K562 (cell line): ENCODE measurements around the gene JUND. TPM values are rescaled to one million over a fixed set of nuclear protein-coding genes. Genes with fewer than 3 reads are reported as not detected.

ENCODE experiments used
- CEBPB ChIP-seq: fragments of 450-650 bp; IDR thresholded peaks from 2 replicates; pipeline ENCODE4 v1.6.1; 2016; ENCODE audit warnings: missing genetic modification characterization, missing compliant biosample characterization
- E2F3 ChIP-seq: fragments of 250-450 bp; sonication (Bioruptor Pico); IDR thresholded peaks from 2 replicates; pipeline ENCODE4 v1.4.0; 2020; ENCODE audit warnings: mild to moderate bottlenecking
- HEY1 ChIP-seq: fragments of 250-450 bp; sonication (Bioruptor Pico); IDR thresholded peaks from 2 replicates; pipeline ENCODE4 v1.5.0; 2020; ENCODE audit warnings: mild to moderate bottlenecking, moderate library complexity, borderline replicate concordance
- NFYB ChIP-seq: IDR thresholded peaks from 2 replicates; pipeline ENCODE4 v1.6.1; 2011; ENCODE audit warnings: mild to moderate bottlenecking, moderate library complexity; ENCODE audit not compliant: insufficient read length; ENCODE audit errors: extremely low read depth
- STAT5B ChIP-seq: fragments of 250-450 bp; sonication (Bioruptor Pico); IDR thresholded peaks from 2 replicates; pipeline ENCODE4 v1.8.0; 2021; ENCODE audit warnings: mild to moderate bottlenecking, inconsistent platforms
- YY1 ChIP-seq, 3 experiments: IDR thresholded peaks; 2 replicates each; pipeline ENCODE4 v1.6.1; 2011; ENCODE audit warnings: low read length in 2 of 3, mild to moderate bottlenecking in 2 of 3, moderate library complexity in 2 of 3, borderline replicate concordance in 1 of 3, control low read depth in 1 of 3, low read depth in 1 of 3; ENCODE audit not compliant: insufficient read depth in 3 of 3, insufficient replicate concordance in 2 of 3, control insufficient read depth in 1 of 3, insufficient read length in 1 of 3; ENCODE audit errors: extremely low read depth in 1 of 3
- ZNF431 ChIP-seq: sonication (generic); formaldehyde crosslinking; IDR thresholded peaks from 2 replicates; pipeline ENCODE4 v1.8.0; 2022; ENCODE audit warnings: mild to moderate bottlenecking, missing genetic modification reagents
- ZNF75A ChIP-seq: fragments of 450-650 bp; formaldehyde crosslinking; IDR thresholded peaks from 2 replicates; pipeline ENCODE4 v1.4.0; 2020; ENCODE audit warnings: mild to moderate bottlenecking
- polyA plus RNA-seq, 8 experiments: library from polyadenylated mRNA; depleted of rRNA in 4 of 8; stranded (reverse) in 5 of 8; unstranded in 3 of 8; fragments of >200 nt; fragmentation: Nextera tagmentation in 2 of 8; fragmentation: Illumina TruSeq in 1 of 8; extraction: Ambion mirVana in 2 of 8; extraction: Trizol in 1 of 8; gene quantifications; 2 replicates each; pipeline versions ENCODE4 v1.2.1 to v1.2.3, GENCODE V29; 2011 to 2014; ENCODE audit warnings: inconsistent platforms in 1 of 8, missing spikeins in 1 of 8
- total RNA-seq, 7 experiments: library from RNA; depleted of rRNA in 6 of 7; stranded (reverse); fragments of >200 nt in 6 of 7; fragmentation: Illumina TruSeq in 2 of 7; extraction: Trizol in 2 of 7; gene quantifications; 2 replicates each; pipeline versions ENCODE4 v1.2.1 to v1.2.3, GENCODE V29; 2011 to 2021; ENCODE audit warnings: low replicate concordance in 1 of 7
- TF ChIP-seq, protein P1 (sequence below): fragments of 450-650 bp; IDR thresholded peaks from 2 replicates; pipeline ENCODE4 v1.6.1; 2016; ENCODE audit warnings: mild to moderate bottlenecking, moderate library complexity
- TF ChIP-seq, protein P2 (sequence below): sonication (generic); formaldehyde crosslinking; IDR thresholded peaks from 2 replicates; pipeline ENCODE4 v1.8.0; 2022; ENCODE audit warnings: mild to moderate bottlenecking, missing genetic modification reagents

The JUND gene
- total and polyA plus RNA-seq, 9 of the 15 experiments (the other 6 are each of a cell fraction or from before 2014, with no cell fraction given): 6.4 to 286 (median 42.3) TPM

DNA sequence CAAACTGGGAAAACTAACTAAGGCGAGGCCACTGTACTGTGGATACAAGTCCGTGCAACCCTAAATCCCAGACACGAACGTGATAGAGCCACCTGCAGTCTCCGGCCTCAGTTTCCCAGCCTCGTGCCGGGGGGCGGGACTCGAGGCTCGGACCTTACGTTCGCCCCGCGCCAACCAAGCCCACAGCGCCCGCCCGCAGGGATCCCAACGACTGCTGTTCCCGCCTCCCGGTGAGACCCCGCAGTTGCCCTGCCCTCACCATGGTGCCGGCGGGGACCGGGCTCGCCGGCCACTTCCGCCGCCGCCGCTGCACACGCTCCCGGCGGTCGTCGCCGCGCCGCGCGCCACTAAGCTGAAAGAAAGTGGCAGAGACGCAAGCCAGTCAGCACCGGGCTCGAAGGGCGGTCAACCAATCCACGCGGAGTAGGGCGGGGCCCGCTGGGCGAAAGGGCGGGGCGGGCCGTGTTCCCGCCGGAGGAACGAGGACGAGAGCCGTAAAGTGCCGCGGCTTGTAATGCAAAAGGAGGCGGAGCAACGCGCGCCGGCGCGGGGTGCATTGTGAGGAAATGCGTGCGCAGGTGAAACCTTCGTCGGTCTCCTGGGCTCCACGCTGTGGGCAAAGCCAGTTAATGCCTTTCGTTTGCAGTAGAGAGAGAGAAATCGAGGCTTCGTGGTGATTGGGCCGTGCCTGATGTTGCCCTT lies 41.5 kb upstream of the JUND start, which contains the start of gene LSM4 (continued):
- TF ChIP-seq, protein P1, sequence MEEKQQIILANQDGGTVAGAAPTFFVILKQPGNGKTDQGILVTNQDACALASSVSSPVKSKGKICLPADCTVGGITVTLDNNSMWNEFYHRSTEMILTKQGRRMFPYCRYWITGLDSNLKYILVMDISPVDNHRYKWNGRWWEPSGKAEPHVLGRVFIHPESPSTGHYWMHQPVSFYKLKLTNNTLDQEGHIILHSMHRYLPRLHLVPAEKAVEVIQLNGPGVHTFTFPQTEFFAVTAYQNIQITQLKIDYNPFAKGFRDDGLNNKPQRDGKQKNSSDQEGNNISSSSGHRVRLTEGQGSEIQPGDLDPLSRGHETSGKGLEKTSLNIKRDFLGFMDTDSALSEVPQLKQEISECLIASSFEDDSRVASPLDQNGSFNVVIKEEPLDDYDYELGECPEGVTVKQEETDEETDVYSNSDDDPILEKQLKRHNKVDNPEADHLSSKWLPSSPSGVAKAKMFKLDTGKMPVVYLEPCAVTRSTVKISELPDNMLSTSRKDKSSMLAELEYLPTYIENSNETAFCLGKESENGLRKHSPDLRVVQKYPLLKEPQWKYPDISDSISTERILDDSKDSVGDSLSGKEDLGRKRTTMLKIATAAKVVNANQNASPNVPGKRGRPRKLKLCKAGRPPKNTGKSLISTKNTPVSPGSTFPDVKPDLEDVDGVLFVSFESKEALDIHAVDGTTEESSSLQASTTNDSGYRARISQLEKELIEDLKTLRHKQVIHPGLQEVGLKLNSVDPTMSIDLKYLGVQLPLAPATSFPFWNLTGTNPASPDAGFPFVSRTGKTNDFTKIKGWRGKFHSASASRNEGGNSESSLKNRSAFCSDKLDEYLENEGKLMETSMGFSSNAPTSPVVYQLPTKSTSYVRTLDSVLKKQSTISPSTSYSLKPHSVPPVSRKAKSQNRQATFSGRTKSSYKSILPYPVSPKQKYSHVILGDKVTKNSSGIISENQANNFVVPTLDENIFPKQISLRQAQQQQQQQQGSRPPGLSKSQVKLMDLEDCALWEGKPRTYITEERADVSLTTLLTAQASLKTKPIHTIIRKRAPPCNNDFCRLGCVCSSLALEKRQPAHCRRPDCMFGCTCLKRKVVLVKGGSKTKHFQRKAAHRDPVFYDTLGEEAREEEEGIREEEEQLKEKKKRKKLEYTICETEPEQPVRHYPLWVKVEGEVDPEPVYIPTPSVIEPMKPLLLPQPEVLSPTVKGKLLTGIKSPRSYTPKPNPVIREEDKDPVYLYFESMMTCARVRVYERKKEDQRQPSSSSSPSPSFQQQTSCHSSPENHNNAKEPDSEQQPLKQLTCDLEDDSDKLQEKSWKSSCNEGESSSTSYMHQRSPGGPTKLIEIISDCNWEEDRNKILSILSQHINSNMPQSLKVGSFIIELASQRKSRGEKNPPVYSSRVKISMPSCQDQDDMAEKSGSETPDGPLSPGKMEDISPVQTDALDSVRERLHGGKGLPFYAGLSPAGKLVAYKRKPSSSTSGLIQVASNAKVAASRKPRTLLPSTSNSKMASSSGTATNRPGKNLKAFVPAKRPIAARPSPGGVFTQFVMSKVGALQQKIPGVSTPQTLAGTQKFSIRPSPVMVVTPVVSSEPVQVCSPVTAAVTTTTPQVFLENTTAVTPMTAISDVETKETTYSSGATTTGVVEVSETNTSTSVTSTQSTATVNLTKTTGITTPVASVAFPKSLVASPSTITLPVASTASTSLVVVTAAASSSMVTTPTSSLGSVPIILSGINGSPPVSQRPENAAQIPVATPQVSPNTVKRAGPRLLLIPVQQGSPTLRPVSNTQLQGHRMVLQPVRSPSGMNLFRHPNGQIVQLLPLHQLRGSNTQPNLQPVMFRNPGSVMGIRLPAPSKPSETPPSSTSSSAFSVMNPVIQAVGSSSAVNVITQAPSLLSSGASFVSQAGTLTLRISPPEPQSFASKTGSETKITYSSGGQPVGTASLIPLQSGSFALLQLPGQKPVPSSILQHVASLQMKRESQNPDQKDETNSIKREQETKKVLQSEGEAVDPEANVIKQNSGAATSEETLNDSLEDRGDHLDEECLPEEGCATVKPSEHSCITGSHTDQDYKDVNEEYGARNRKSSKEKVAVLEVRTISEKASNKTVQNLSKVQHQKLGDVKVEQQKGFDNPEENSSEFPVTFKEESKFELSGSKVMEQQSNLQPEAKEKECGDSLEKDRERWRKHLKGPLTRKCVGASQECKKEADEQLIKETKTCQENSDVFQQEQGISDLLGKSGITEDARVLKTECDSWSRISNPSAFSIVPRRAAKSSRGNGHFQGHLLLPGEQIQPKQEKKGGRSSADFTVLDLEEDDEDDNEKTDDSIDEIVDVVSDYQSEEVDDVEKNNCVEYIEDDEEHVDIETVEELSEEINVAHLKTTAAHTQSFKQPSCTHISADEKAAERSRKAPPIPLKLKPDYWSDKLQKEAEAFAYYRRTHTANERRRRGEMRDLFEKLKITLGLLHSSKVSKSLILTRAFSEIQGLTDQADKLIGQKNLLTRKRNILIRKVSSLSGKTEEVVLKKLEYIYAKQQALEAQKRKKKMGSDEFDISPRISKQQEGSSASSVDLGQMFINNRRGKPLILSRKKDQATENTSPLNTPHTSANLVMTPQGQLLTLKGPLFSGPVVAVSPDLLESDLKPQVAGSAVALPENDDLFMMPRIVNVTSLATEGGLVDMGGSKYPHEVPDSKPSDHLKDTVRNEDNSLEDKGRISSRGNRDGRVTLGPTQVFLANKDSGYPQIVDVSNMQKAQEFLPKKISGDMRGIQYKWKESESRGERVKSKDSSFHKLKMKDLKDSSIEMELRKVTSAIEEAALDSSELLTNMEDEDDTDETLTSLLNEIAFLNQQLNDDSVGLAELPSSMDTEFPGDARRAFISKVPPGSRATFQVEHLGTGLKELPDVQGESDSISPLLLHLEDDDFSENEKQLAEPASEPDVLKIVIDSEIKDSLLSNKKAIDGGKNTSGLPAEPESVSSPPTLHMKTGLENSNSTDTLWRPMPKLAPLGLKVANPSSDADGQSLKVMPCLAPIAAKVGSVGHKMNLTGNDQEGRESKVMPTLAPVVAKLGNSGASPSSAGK: peak; percentile 40; the same call in 1 of the 2 replicates
- no peak for TF ChIP-seq STAT5B (CRISPR knock-in tag)
- peak in 2 of 3 experiments; percentile 78 to 89 for TF ChIP-seq YY1 (IDR thresholded peaks at IDR 0.05; ENCODE audit: borderline replicate concordance in 1 of 3, control insufficient read depth in 1 of 3, extremely low read depth in 1 of 3, insufficient read depth in 3 of 3, insufficient read length in 1 of 3, insufficient replicate concordance in 2 of 3, low read depth in 1 of 3, low read length in 2 of 3)
- TF ChIP-seq HEY1 (CRISPR knock-in tag): 0 out of 2 replicates have a peak, but pooled peaks have one; percentile 45
- TF ChIP-seq CEBPB (tag): 0 out of 2 replicates have a peak, but pooled peaks have one; percentile 16
- TF ChIP-seq ZNF431 (CRISPR knock-in tag): no peak; the same call in 1 of the 2 replicates
- TF ChIP-seq E2F3 (CRISPR knock-in tag): peak; percentile 84; the same call in 1 of the 2 replicates
- TF ChIP-seq, protein P2, sequence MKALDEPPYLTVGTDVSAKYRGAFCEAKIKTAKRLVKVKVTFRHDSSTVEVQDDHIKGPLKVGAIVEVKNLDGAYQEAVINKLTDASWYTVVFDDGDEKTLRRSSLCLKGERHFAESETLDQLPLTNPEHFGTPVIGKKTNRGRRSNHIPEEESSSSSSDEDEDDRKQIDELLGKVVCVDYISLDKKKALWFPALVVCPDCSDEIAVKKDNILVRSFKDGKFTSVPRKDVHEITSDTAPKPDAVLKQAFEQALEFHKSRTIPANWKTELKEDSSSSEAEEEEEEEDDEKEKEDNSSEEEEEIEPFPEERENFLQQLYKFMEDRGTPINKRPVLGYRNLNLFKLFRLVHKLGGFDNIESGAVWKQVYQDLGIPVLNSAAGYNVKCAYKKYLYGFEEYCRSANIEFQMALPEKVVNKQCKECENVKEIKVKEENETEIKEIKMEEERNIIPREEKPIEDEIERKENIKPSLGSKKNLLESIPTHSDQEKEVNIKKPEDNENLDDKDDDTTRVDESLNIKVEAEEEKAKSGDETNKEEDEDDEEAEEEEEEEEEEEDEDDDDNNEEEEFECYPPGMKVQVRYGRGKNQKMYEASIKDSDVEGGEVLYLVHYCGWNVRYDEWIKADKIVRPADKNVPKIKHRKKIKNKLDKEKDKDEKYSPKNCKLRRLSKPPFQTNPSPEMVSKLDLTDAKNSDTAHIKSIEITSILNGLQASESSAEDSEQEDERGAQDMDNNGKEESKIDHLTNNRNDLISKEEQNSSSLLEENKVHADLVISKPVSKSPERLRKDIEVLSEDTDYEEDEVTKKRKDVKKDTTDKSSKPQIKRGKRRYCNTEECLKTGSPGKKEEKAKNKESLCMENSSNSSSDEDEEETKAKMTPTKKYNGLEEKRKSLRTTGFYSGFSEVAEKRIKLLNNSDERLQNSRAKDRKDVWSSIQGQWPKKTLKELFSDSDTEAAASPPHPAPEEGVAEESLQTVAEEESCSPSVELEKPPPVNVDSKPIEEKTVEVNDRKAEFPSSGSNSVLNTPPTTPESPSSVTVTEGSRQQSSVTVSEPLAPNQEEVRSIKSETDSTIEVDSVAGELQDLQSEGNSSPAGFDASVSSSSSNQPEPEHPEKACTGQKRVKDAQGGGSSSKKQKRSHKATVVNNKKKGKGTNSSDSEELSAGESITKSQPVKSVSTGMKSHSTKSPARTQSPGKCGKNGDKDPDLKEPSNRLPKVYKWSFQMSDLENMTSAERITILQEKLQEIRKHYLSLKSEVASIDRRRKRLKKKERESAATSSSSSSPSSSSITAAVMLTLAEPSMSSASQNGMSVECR (CRISPR knock-in tag): peak; percentile 49; the same call in 1 of the 2 replicates
- 0 out of 2 replicates have a peak, but pooled peaks have one; percentile 3 for TF ChIP-seq ZNF75A (CRISPR knock-in tag)
- TF ChIP-seq NFYB: peak; percentile 78
